K562 (cell line): ENCODE measurements around the gene ZFAND3. TPM values are rescaled to one million over a fixed set of nuclear protein-coding genes. Genes with fewer than 3 reads are reported as not detected.

Experiments used
- ATAC-seq: fragments of 200-7000 bp; cut with Tn5 transposase; 3 replicates; pipeline ENCODE4 v1.9.1; 2020; ENCODE audit warnings: moderate library complexity
- BruUV-seq: library from RNA; stranded (reverse); fragments of 400-500 nt; replicated peaks from 2 replicates; lab custom pipeline; 2021; lab: Mats Ljungman, UMichigan
- CTCF ChIA-PET: fragments of 300-600 bp; formaldehyde crosslinking; extraction: SDS; loops from one replicate; lab custom pipeline; 2021; ENCODE audit warnings: low intra/inter-chr PET ratio; lab: Yijun Ruan, JAX
- POLR2A ChIA-PET: fragments of 300-600, 350-650 bp; sonication (Branson Sonifier 250); formaldehyde crosslinking; extraction: SDS; loops from one replicate; lab custom pipeline; 2021; ENCODE audit warnings: antibody characterized with exemption, inconsistent platforms; lab: Yijun Ruan, JAX
- DNase-seq, 4 experiments: peaks; one replicate each; pipeline versions ENCODE4 v3.0.0 to v3.0.0-alpha.2; 2011 to 2018; ENCODE audit warnings: low spot score in 3 of 4, mixed read lengths in 3 of 4; ENCODE audit errors: extremely low read depth in 1 of 4
- FAIRE-seq: peaks from 2 replicates; lab custom pipeline; 2011; peaks lifted over from hg19 to GRCh38; lab: Jason Lieb, UNC
- H2AFZ ChIP-seq: 2 replicates; pipeline ENCODE4 v1.6.0; 2011; ENCODE audit warnings: low read depth, low read length, control low read depth, inconsistent platforms
- H3K27ac ChIP-seq: fragments of 200-600 bp; 3 replicates; pipeline ENCODE4 v1.8.0; 2011; ENCODE audit warnings: low read depth, mild to moderate bottlenecking, control low read depth, inconsistent platforms, low read length, moderate library complexity, mixed read lengths; ENCODE audit errors: extremely low read depth
- H3K27me3 ChIP-seq, 2 experiments: fragments of 300-600 bp in 1 of 2; 2 replicates in 1 of 2; 3 replicates in 1 of 2; pipeline versions ENCODE4 v1.6.0 to v1.8.0; 2011; ENCODE audit warnings: inconsistent platforms in 2 of 2, low read length in 2 of 2, mild to moderate bottlenecking in 1 of 2, mixed read lengths in 1 of 2, moderate library complexity in 1 of 2; ENCODE audit not compliant: control insufficient read depth in 2 of 2, insufficient read depth in 2 of 2
- H3K36me3 ChIP-seq: fragments of 300-600 bp; 3 replicates; pipeline ENCODE4 v1.8.0; 2011; ENCODE audit warnings: mild to moderate bottlenecking, low read length, inconsistent platforms; ENCODE audit not compliant: control insufficient read depth, insufficient read depth
- H3K4me1 ChIP-seq, 2 experiments: fragments of 200-600 bp in 1 of 2; replicated peaks in 1 of 2; 2 replicates in 1 of 2; 3 replicates in 1 of 2; pipeline versions ENCODE4 v1.5.1 to v1.8.0; 2011; ENCODE audit warnings: inconsistent platforms in 2 of 2, low read length in 2 of 2, mild to moderate bottlenecking in 1 of 2, mixed read lengths in 1 of 2, moderate library complexity in 1 of 2; ENCODE audit not compliant: control insufficient read depth in 2 of 2, insufficient read depth in 2 of 2
- H3K4me2 ChIP-seq: 2 replicates; pipeline ENCODE4 v1.6.1; 2011; ENCODE audit warnings: low read length, control low read depth, inconsistent platforms, mixed read lengths; ENCODE audit not compliant: insufficient read depth
- H3K4me3 ChIP-seq: fragments of 200-600 bp; sonication (generic), shearing (Covaris generic); 2 replicates; pipeline ENCODE4 v1.5.1; 2016; ENCODE audit warnings: control low read depth, inconsistent platforms
- H3K79me2 ChIP-seq: fragments of 200-600 bp; 3 replicates; pipeline ENCODE4 v1.8.0; 2011; ENCODE audit warnings: low read length, inconsistent platforms; ENCODE audit not compliant: control insufficient read depth, insufficient read depth
- H3K9ac ChIP-seq, 2 experiments: 2 replicates each; pipeline versions ENCODE4 v1.6.0 to v1.6.1; 2011; ENCODE audit warnings: low read depth in 2 of 2, low read length in 2 of 2, control low read depth in 1 of 2, inconsistent platforms in 1 of 2, mild to moderate bottlenecking in 1 of 2, mixed read lengths in 1 of 2; ENCODE audit not compliant: insufficient read depth in 1 of 2
- H3K9me1 ChIP-seq: one replicate; pipeline ENCODE4 v1.6.0; 2011; ENCODE audit warnings: inconsistent platforms, mild to moderate bottlenecking, low read length, moderate library complexity; ENCODE audit not compliant: control insufficient read depth, insufficient read depth
- H3K9me3 ChIP-seq: replicated peaks from 2 replicates; pipeline ENCODE4 v1.5.1; 2011; ENCODE audit warnings: low read depth, low read length, inconsistent platforms; ENCODE audit not compliant: control insufficient read depth, insufficient read depth
- H4K20me1 ChIP-seq: replicated peaks from 2 replicates; pipeline ENCODE4 v1.6.1; 2011; ENCODE audit warnings: low read length, inconsistent platforms, mixed read lengths; ENCODE audit not compliant: control insufficient read depth, insufficient read depth
- NFIC ChIP-seq: fragments of 450-650 bp; IDR thresholded peaks from 2 replicates; pipeline ENCODE4 v1.6.1; 2017; ENCODE audit warnings: mild to moderate bottlenecking, inconsistent platforms
- NFIX ChIP-seq: fragments of 250-450 bp; sonication (Bioruptor Pico); IDR thresholded peaks from 2 replicates; pipeline ENCODE4 v1.4.0; 2020; ENCODE audit warnings: low read depth, mild to moderate bottlenecking, moderate library complexity
- PHTF2 ChIP-seq: fragments of 250-450 bp; sonication (Bioruptor Pico); IDR thresholded peaks from 2 replicates; pipeline ENCODE4 v1.5.0; 2021; ENCODE audit warnings: mild to moderate bottlenecking
- RBM39 ChIP-seq: fragments of 200-400 bp; formaldehyde crosslinking; optimal IDR thresholded peaks from 2 replicates; pipeline ENCODE3; 2018; ENCODE audit warnings: low read depth, low read length
- ZNF347 ChIP-seq: fragments of 450-650 bp; formaldehyde crosslinking; IDR thresholded peaks from 2 replicates; pipeline ENCODE4 v1.4.0; 2020; ENCODE audit warnings: low read depth, mild to moderate bottlenecking, moderate library complexity
- ZNF354B ChIP-seq: fragments of 250-450 bp; sonication (Bioruptor Pico); IDR thresholded peaks from 2 replicates; pipeline ENCODE4 v1.4.0; 2020
- WGBS: fragments of 100-300 bp; shearing (Covaris generic); methylation state at CpG from one replicate; pipeline ENCODE4 v1.1.6; 2016; ENCODE audit warnings: low coverage, mixed read lengths; ENCODE audit not compliant: insufficient coverage; ENCODE audit errors: missing lambda C conversion rate; 5-methylcytosine and 5-hydroxymethylcytosine counted together
- in situ Hi-C: fragments of 300-500 bp; cut with MboI; formaldehyde crosslinking; loops from 4 replicates; pipeline ENCODE4 v1.15.0; 2018; ENCODE audit warnings: inconsistent platforms, mixed read lengths
- intact Hi-C: fragments of 100-400 bp; cut with micrococcal nuclease; formaldehyde crosslinking; loops from 2 replicates; pipeline ENCODE4 v1.14.2; 2022
- polyA plus RNA-seq, 8 experiments: library from polyadenylated mRNA; depleted of rRNA in 4 of 8; stranded (reverse) in 5 of 8; unstranded in 3 of 8; fragments of >200 nt; fragmentation: Nextera tagmentation in 2 of 8; fragmentation: Illumina TruSeq in 1 of 8; extraction: Ambion mirVana in 2 of 8; extraction: Trizol in 1 of 8; gene quantifications; 2 replicates each; pipeline versions ENCODE4 v1.2.1 to v1.2.3, GENCODE V29; 2011 to 2014; ENCODE audit warnings: inconsistent platforms in 1 of 8, missing spikeins in 1 of 8
- total RNA-seq, 7 experiments: library from RNA; depleted of rRNA in 6 of 7; stranded (reverse); fragments of >200 nt in 6 of 7; fragmentation: Illumina TruSeq in 2 of 7; extraction: Trizol in 2 of 7; gene quantifications; 2 replicates each; pipeline versions ENCODE4 v1.2.1 to v1.2.3, GENCODE V29; 2011 to 2021; ENCODE audit warnings: low replicate concordance in 1 of 7

Gene ZFAND3
- total and polyA plus RNA-seq, 9 of the 15 experiments (the other 6 are each of a cell fraction or from before 2014, with no cell fraction given) = 0.81 to 26.6 (median 11.8) TPM

- Histone ChIP-seq H2AFZ (no peak overlapping the region), H3K9me3 (no peaks in the 10 kb centered on the region), H3K4me3 (no peak overlapping the region), H3K36me3 (peaks cover 4% of the 10 kb centered on the region; the same call in 2 of the 3 replicates), H3K27me3 (no peaks in the 10 kb centered on the region), H3K4me1 (no peaks in the 10 kb centered on the region), H3K27ac (no peak overlapping the region), H3K79me2 (no peaks in the 10 kb centered on the region), H4K20me1 (peaks cover 2% of the 10 kb centered on the region; the same call in 1 of the 2 replicates)
- no peak for DNase-seq
- POLR2A ChIA-PET = no interaction called here
- WGBS = 82% methylated on average over 2 of the region's 4 CpGs
- CTCF ChIA-PET = no interaction called here
- TF ChIP-seq NFIX (CRISPR knock-in tag) (peak; percentile 85), NFIC (peak; percentile 90), ZNF347 (CRISPR knock-in tag) (no peak), PHTF2 (CRISPR knock-in tag) (no peak), RBM39 (no peak), ZNF354B (no peak)
- TF ChIP-seq, all 486 proteins: peak for 2
- Histone ChIP-seq H3K9me1 (no peaks in the 10 kb centered on the region), H3K9ac (no peak overlapping the region), H3K4me2 (no peak overlapping the region)
- in situ Hi-C loops (no loop called here), intact Hi-C loops (no loop called here)
- FAIRE-seq (no peak), ATAC-seq (no peak)
- no TSS peak for BruUV-seq
Observed at GRCh38 chr6:38113825-38114576, 294.5 kb downstream of the ZFAND3 start.
